WERI-Rb-1 (cell line): ENCODE results near the gene TMEM97.

ENCODE experiments used
- DNase-seq: peaks from one replicate; pipeline ENCODE4 v3.0.0-alpha.2; 2020
- H3K27ac ChIP-seq: fragments of 250-450 bp; sonication (Bioruptor Pico); 2 replicates; pipeline ENCODE4 v1.5.1; 2020; ENCODE audit warnings: mild to moderate bottlenecking, moderate library complexity
- H3K27me3 ChIP-seq: fragments of 250-450 bp; sonication (Bioruptor Pico); 2 replicates; pipeline ENCODE4 v1.5.1; 2021; ENCODE audit warnings: mild to moderate bottlenecking, low read depth, moderate library complexity; ENCODE audit not compliant: insufficient read depth, severe bottlenecking
- H3K36me3 ChIP-seq: fragments of 250-450 bp; sonication (Bioruptor Pico); 2 replicates; pipeline ENCODE4 v1.5.1; 2020; ENCODE audit warnings: mild to moderate bottlenecking, moderate library complexity
- H3K4me3 ChIP-seq: 2 replicates; pipeline ENCODE4 v1.5.1; 2011; ENCODE audit warnings: low read depth, mild to moderate bottlenecking, control low read depth, low read length
- H3K9me3 ChIP-seq: fragments of 250-450 bp; sonication (Bioruptor Pico); 2 replicates; pipeline ENCODE4 v1.5.1; 2021; ENCODE audit warnings: mild to moderate bottlenecking, moderate library complexity; ENCODE audit not compliant: severe bottlenecking
- CTCF ChIP-seq: IDR thresholded peaks from 2 replicates; pipeline ENCODE4 v1.5.1; 2011; ENCODE audit warnings: low read depth, mild to moderate bottlenecking, control low read depth, inconsistent platforms, low read length

Gene TMEM97

GRCh38 chr17:28327031-28327607 is 8.1 kb downstream of the TMEM97 start:
- H3K27ac ChIP-seq, result no peak overlapping the region
- DNase-seq, result no peak
- TF ChIP-seq CTCF, result no peak
- H3K27me3 ChIP-seq, result no peaks in the 10 kb centered on the region
- no peak overlapping the region for H3K4me3 ChIP-seq
- no peaks in the 10 kb centered on the region for H3K9me3 ChIP-seq
- H3K36me3 ChIP-seq, result peaks cover 78% of the 10 kb centered on the region

- DNase-seq, result no peak
- H3K27ac ChIP-seq, result no peak overlapping the region
- H3K9me3 ChIP-seq, result no peaks in the 10 kb centered on the region
- H3K36me3 ChIP-seq, result peaks cover 73% of the 10 kb centered on the region
- TF ChIP-seq CTCF, result 0 out of 2 replicates have a peak, but pooled peaks have one; percentile 5
- H3K27me3 ChIP-seq, result no peaks in the 10 kb centered on the region
- H3K4me3 ChIP-seq, result no peak overlapping the region
These were observed 8.7 kb downstream of the TMEM97 start for GRCh38 chr17:28327709-28328108.

GRCh38 chr17:28328325-28328724 is 9.3 kb downstream of the TMEM97 start:
- DNase-seq, result no peak
- Histone ChIP-seq H3K27ac (no peak overlapping the region), H3K27me3 (no peaks in the 10 kb centered on the region), H3K36me3 (peaks cover 68% of the 10 kb centered on the region), H3K9me3 (no peaks in the 10 kb centered on the region), H3K4me3 (no peak overlapping the region)
- TF ChIP-seq CTCF, result no peak

GRCh38 chr17:28330671-28331070 is 11.7 kb downstream of the TMEM97 start:
- no peak for TF ChIP-seq CTCF
- Histone ChIP-seq H3K27me3 (no peaks in the 10 kb centered on the region), H3K9me3 (no peaks in the 10 kb centered on the region), H3K36me3 (peaks cover 60% of the 10 kb centered on the region), H3K27ac (no peak overlapping the region), H3K4me3 (no peak overlapping the region)
- no peak for DNase-seq

GRCh38 chr17:28331891-28332420 is 13.0 kb downstream of the TMEM97 start:
- Histone ChIP-seq H3K36me3 (peaks cover 48% of the 10 kb centered on the region), H3K9me3 (no peaks in the 10 kb centered on the region), H3K27me3 (no peaks in the 10 kb centered on the region), H3K27ac (no peak overlapping the region), H3K4me3 (no peak overlapping the region)
- TF ChIP-seq CTCF, result no peak
- DNase-seq, result no peak
